ENCODE measurements around the gene EDEM3. TPM values are rescaled to one million over a fixed set of nuclear protein-coding genes. Genes with fewer than 3 reads are reported as not detected.
"Not testable (repeated sequence)": the region's sequence is repeated elsewhere in the genome, so short reads cannot be mapped to it uniquely, and the experiment has no call there.

EDEM3 gene
- total RNA-seq, 3 donors from 2014 or later = 18.0 to 20.4 (median 19.1) TPM

DNA sequence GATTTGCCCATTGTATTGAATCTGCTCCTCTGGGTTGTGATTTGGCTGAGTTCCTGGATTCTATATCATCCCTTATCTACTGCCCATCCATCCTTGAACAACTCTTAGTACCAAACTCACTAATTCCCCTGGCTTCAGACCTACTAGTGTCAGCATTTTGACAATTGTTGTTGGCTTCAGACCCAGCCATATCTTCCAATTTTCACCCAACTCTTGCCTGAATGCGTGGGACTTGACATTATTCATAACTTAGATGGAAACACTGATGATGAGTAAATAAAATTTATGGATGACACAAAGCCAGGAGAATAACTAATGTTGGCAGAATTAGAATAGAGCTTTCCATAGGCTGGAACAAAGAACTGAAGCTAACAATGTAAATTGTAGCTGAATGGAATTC is 27.3 kb upstream of the EDEM3 start:
- Mint-ChIP-seq H3K36me3 (ENCODE audit: insufficient read depth) (peaks cover 31% of the 10 kb centered on the region), H3K4me1 (ENCODE audit: low read depth) (peaks cover 1% of the 10 kb centered on the region), H3K27me3 (ENCODE audit: low read depth) (no peaks in the 10 kb centered on the region), H3K4me3 (no peak overlapping the region), H3K9me3 (peaks cover 38% of the 10 kb centered on the region)
- ATAC-seq (no peak), DNase-seq (no peak)

DNA sequence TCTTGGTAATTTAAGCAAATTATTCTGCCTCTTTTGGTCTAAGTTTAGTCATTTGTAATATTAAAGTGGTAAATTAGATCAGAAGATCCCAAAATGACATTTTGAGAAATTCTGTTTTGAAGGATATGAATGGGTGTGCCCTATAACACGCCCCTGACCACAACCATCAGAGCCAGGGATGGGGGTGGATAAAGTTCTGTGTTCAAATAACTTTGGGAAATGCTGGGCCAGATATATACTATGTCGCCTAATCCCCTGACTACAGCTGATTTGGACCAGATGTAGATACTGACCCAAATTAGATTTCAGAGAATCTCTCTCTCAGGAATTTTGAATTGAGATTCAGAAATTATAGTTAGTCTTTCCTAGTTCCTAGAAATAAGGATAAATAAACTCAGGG is 21.2 kb upstream of the EDEM3 start:
- no peaks in the 10 kb centered on the region for H3K36me3 Mint-ChIP-seq (ENCODE audit: insufficient read depth)
- ATAC-seq (no peak), DNase-seq (no peak)
- H3K4me1 Mint-ChIP-seq (ENCODE audit: low read depth) = peaks cover 1% of the 10 kb centered on the region
- peaks cover 2% of the 10 kb centered on the region for H3K27me3 Mint-ChIP-seq (ENCODE audit: low read depth)
- no peak overlapping the region for H3K4me3 Mint-ChIP-seq
- H3K9me3 Mint-ChIP-seq = no peaks in the 10 kb centered on the region

DNA sequence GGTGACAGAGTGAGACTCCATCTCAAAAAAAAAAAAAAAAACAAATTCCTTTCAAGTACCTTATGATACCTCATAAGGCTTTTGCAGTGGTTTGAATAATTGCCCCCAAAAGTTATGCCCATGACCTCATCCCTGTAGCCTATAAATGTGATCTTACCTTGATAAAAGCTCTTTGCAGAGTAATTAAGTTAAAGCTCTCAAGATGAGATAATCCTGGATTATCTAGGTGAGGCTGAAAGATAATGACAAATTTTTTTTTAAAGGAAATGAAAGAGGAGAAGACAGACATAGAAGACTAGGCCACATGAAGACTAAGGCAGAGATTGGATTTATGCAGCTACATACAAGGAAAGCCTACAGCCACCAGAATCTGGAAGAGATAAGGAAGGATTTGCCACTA is 20.7 kb upstream of the EDEM3 start:
- Mint-ChIP-seq H3K4me1 (ENCODE audit: low read depth) (peaks cover 1% of the 10 kb centered on the region), H3K9me3 (no peaks in the 10 kb centered on the region), H3K4me3 (no peak overlapping the region), H3K36me3 (ENCODE audit: insufficient read depth) (no peaks in the 10 kb centered on the region), H3K27me3 (ENCODE audit: low read depth) (peaks cover 2% of the 10 kb centered on the region)
- DNase-seq (no peak), ATAC-seq (no peak)

DNA sequence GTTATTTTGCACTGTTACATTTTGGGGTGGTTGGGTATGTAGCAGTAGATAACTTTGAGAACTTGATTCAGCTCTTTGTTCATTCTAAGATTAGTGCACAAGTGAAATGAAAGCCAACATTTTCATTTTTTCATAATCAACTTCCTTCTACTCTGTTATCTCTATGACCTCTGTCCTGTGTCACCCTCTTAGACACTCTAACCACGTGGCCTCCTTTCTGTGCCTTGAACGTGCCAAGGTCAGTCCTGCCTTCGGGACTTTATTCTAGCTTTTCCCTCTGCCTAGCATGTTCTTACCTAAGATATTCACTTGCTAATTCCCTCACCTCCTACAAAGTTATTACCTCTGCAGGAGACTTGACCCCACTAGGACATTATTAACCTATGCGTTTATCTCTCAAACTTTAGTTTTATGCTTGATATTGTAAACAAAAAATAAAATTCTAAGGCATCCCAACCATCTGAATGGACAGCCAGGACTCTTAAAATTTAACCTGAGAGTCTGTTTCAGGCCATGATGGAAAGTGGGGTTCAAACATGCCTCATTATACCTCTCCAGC is 19.2 kb upstream of the EDEM3 start:
- H3K4me1 Mint-ChIP-seq (ENCODE audit: low read depth) = peaks cover 1% of the 10 kb centered on the region
- H3K36me3 Mint-ChIP-seq (ENCODE audit: insufficient read depth) = no peaks in the 10 kb centered on the region
- no peak for DNase-seq
- no peak for ATAC-seq
- no peaks in the 10 kb centered on the region for H3K9me3 Mint-ChIP-seq
- H3K27me3 Mint-ChIP-seq (ENCODE audit: low read depth) = peaks cover 2% of the 10 kb centered on the region
- H3K4me3 Mint-ChIP-seq = no peak overlapping the region

DNA sequence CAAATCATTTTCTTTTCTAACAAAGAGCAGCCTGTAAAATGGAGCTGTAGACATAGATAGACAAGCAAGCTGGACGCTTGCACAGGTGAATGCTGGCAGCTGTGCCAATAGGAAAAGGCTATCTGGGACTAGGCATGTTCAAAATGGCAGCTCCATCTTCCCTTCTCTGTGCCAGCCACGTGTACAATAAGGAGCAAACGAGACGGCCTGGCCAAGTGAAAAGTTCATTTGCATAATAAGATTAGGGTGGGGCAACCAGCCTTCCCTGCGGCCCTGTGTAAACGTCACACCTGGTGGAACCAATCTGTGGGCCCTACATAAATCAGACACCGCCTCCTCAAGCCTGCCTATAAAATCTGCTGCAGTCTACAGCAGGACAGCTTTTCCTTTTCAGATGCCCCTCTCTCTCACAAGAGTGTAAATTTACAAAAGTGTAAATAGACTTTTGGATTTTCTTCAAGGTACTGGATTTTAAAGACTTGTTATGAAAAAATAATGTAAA is 16.6 kb upstream of the EDEM3 start:
- no peaks in the 10 kb centered on the region for H3K9me3 Mint-ChIP-seq
- no peak overlapping the region for H3K4me3 Mint-ChIP-seq
- DNase-seq (no peak), ATAC-seq (no peak)
- peaks cover 2% of the 10 kb centered on the region for H3K27me3 Mint-ChIP-seq (ENCODE audit: low read depth)
- no peaks in the 10 kb centered on the region for H3K36me3 Mint-ChIP-seq (ENCODE audit: insufficient read depth)
- H3K4me1 Mint-ChIP-seq (ENCODE audit: low read depth) = no peaks in the 10 kb centered on the region

DNA sequence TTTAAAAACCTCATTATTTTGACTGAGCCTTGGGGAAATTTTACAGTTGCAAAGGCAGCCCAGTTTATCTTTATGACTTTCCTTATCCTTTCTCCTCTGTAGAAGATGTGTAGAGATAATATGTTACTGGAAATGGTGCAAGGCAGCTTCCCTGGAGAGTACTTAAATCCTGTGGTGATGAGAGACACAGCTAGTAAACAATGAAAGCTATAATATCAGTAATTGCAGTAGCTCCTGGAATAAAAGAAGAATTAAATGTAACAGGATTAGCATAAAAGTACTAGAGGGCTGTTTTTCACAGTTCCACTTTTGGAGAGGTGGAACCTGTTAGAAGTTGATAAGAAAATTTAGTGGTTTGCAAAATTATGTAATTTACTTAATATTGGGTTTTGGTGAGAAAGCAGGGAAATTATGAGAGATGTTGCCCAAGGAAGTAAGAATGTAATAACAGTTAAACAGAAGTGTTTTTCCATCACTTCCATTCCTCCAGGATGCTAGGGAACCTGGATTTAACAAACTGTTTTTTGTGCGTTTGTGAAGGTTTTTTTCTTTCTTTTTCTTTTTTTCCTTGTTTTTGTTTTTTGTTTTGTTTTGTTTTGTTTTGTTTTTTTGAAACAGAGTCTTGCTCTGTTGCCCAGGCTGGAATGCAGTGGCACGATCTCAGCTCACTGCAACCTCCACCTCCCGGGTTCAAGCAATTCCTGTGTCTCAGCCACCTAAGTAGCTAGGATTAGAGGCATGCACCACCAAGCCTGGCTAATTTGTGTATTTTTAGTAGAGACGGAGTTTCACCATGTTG is 15.7 kb upstream of the EDEM3 start:
- ATAC-seq (no peak), DNase-seq (no peak)
- Mint-ChIP-seq H3K4me3 (no peak overlapping the region), H3K9me3 (no peaks in the 10 kb centered on the region), H3K27me3 (ENCODE audit: low read depth) (peaks cover 2% of the 10 kb centered on the region), H3K4me1 (ENCODE audit: low read depth) (no peaks in the 10 kb centered on the region), H3K36me3 (ENCODE audit: insufficient read depth) (no peaks in the 10 kb centered on the region)

DNA sequence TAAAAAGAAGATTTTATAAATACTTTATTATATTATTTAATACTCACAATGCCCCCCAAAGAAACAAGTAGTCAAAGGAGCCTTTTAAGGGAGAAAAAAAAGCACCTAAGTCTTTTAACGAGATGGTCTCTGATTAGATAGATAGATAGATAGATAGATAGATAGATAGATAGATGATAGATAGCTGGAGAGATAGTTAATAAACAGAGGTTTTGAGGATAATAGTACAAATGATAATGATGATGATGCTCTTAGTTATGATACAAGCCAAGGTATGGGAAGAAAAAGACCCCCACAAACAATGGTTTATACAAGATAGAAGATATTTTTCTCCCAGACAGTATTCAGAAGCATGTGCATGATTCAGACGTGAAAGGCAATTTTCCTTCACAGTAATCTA is 14.6 kb upstream of the EDEM3 start:
- Mint-ChIP-seq H3K4me3 (no peak overlapping the region), H3K36me3 (ENCODE audit: insufficient read depth) (no peaks in the 10 kb centered on the region), H3K9me3 (no peaks in the 10 kb centered on the region), H3K27me3 (ENCODE audit: low read depth) (peaks cover 2% of the 10 kb centered on the region), H3K4me1 (ENCODE audit: low read depth) (no peaks in the 10 kb centered on the region)
- ATAC-seq (no peak), DNase-seq (no peak)

DNA sequence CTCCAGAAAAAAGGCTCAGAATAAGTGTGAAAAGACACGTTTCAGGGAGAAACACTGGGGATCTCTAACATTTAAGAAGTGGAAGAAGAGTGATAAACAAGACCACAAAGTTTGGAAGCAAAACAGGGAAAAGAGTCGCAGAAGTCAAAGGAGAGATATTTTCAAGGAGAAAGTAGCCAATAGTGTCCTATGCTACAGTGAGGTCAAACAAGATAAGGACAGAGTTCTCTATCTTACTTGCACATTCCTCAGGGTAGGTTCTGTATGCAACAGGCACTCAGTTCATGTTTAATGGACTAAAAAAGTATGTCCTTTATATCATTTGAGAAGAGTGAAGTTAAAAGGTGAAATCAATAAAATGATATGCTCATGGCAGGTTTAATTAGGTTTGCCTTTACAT is 13.8 kb upstream of the EDEM3 start:
- no peaks in the 10 kb centered on the region for H3K36me3 Mint-ChIP-seq (ENCODE audit: insufficient read depth)
- H3K4me1 Mint-ChIP-seq (ENCODE audit: low read depth) = no peaks in the 10 kb centered on the region
- no peaks in the 10 kb centered on the region for H3K9me3 Mint-ChIP-seq
- DNase-seq (no peak), ATAC-seq (no peak)
- peaks cover 2% of the 10 kb centered on the region for H3K27me3 Mint-ChIP-seq (ENCODE audit: low read depth)
- H3K4me3 Mint-ChIP-seq = no peak overlapping the region

DNA sequence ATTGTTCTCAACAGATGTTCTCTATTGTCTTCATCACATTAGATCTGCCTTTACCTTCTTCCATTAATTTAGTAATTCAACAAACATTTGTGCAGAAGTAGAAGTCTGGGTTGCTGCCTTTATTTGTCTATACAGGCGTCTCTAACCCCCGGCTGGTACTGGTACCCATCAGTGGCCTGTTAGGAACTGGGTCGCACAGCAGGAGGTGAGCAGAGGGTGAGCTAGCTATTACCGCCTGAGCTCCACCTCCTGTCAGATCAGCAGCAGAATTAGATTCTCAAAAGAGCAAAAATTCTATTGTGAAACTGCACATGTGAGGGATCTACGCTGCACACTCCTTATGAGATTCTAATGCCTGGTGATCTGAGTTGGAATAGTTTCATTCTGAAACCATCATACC is 12.9 kb upstream of the EDEM3 start:
- no peaks in the 10 kb centered on the region for H3K9me3 Mint-ChIP-seq
- no peak overlapping the region for H3K4me3 Mint-ChIP-seq
- H3K27me3 Mint-ChIP-seq (ENCODE audit: low read depth) = peaks cover 2% of the 10 kb centered on the region
- DNase-seq (no peak), ATAC-seq (no peak)
- no peaks in the 10 kb centered on the region for H3K36me3 Mint-ChIP-seq (ENCODE audit: insufficient read depth)
- H3K4me1 Mint-ChIP-seq (ENCODE audit: low read depth) = no peaks in the 10 kb centered on the region

DNA sequence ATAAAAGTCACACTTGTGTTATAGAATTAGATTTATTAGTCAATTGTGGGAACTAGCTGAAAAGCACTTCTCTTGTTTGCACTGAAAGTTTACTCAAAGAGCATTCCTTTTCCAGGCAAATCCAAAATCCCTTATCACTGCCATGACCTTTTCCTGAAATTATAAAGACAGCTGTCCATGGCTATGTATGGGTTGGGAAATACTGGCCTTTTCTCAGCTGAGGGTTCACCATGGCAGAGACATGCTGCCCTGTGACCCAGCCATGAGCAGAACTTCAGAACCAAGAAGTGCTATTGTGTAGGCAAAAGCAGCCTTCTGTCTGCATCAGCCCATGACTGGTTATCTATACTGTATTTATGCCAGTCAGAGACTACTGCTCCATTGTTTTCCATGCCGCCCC is 9.8 kb upstream of the EDEM3 start:
- Mint-ChIP-seq H3K9me3 (no peaks in the 10 kb centered on the region), H3K36me3 (ENCODE audit: insufficient read depth) (no peaks in the 10 kb centered on the region), H3K27me3 (ENCODE audit: low read depth) (no peaks in the 10 kb centered on the region), H3K4me1 (ENCODE audit: low read depth) (no peaks in the 10 kb centered on the region), H3K4me3 (no peak overlapping the region)
- DNase-seq = no peak
- ATAC-seq = no peak

DNA sequence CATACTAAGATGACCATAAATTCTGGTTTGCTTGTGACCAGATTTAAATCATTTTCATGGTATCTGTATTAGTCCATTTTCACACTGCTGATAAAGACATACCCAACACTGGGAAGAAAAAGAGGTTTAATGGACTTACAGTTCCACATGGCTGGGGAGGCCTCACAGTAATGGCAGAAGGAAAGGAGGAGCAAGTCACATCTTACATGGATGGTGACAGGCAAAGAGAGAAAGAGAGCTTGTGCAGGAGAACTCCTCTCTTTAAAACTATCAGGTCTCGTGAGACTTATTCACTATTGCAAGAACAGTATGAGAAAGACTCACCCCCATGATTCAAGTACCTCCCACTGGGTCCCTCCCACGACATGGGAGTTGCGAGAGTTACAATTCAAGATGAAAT is 8.9 kb upstream of the EDEM3 start:
- not testable (repeated sequence) for H3K4me1 Mint-ChIP-seq (ENCODE audit: low read depth); H3K9me3 Mint-ChIP-seq; ATAC-seq; DNase-seq; H3K27me3 Mint-ChIP-seq (ENCODE audit: low read depth); H3K36me3 Mint-ChIP-seq (ENCODE audit: insufficient read depth); H3K4me3 Mint-ChIP-seq

DNA sequence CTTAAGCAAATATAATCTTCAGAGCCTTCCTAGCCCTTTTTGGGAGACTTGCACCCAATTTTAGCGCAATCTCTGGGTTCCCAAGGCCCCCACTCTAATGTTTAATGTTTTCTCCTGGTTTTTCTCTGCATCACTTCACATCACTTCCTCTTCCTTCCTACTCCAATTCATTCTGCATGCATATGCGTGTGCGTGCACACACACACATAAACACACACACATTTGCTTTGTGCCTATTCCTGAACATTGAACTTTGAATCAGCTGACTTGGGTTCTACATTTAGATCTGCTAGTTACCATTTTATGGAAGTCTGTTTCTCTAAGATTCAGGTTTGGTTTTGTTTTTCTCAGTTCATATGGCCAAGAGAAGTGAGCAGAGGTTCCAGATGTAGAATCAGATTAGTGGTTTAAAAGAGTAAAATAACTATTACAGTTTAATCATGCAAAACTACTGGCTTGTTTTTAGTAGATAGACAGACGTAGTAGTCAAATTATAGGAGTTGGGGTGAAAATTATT is 7.4 kb upstream of the EDEM3 start:
- no peak for DNase-seq
- Mint-ChIP-seq H3K27me3 (ENCODE audit: low read depth) (peaks cover under 1% of the 10 kb centered on the region), H3K36me3 (ENCODE audit: insufficient read depth) (no peaks in the 10 kb centered on the region), H3K4me1 (ENCODE audit: low read depth) (peaks cover under 1% of the 10 kb centered on the region), H3K9me3 (no peaks in the 10 kb centered on the region), H3K4me3 (no peak overlapping the region)
- ATAC-seq = no peak

DNA sequence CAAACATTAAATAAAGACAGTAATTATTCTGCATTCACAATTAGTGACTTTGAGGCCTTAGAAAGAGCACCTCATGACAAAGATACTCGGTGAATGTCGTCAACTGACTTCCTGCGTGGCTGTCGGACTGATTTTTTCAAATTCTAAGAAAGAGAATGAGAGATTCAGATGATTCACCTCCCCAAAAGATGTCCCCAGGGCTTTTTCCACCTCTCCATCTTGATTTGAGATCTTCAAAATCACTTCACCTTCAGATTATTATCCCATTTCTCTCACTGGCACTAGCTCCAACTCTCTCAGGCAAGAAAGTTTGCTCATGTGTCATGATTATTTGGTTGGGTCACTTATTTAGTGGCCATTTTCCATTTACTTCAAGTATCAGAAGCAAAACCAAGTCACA is 5.0 kb upstream of the EDEM3 start:
- peaks cover 15% of the 10 kb centered on the region for H3K4me1 Mint-ChIP-seq (ENCODE audit: low read depth)
- H3K27me3 Mint-ChIP-seq (ENCODE audit: low read depth) = peaks cover 2% of the 10 kb centered on the region
- no peak for DNase-seq
- H3K36me3 Mint-ChIP-seq (ENCODE audit: insufficient read depth) = no peaks in the 10 kb centered on the region
- no peak for ATAC-seq
- H3K4me3 Mint-ChIP-seq = no peak overlapping the region
- no peaks in the 10 kb centered on the region for H3K9me3 Mint-ChIP-seq

DNA sequence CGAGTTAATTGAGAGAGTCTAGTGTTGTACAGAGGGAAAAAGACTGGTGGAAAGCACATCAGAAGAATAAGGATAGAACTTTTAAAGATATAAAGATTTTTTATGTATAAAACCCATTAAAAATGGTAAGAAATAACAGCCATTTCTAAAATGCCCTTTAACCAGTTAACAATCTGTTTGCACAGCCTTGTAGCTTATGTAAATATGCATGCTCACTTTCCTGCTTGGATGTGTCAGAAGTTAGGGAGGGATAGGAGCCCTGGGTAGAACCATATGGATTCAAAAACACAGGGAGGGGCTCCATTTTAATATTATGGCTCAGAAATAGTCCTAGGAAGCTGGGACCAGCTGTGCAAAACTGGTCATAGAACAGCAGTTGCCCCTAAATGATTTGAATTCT is 4.5 kb upstream of the EDEM3 start:
- Mint-ChIP-seq H3K27me3 (ENCODE audit: low read depth) (peaks cover 2% of the 10 kb centered on the region), H3K4me1 (ENCODE audit: low read depth) (peaks cover 15% of the 10 kb centered on the region), H3K4me3 (no peak overlapping the region), H3K9me3 (no peaks in the 10 kb centered on the region), H3K36me3 (ENCODE audit: insufficient read depth) (no peaks in the 10 kb centered on the region)
- DNase-seq (no peak), ATAC-seq (no peak)

DNA sequence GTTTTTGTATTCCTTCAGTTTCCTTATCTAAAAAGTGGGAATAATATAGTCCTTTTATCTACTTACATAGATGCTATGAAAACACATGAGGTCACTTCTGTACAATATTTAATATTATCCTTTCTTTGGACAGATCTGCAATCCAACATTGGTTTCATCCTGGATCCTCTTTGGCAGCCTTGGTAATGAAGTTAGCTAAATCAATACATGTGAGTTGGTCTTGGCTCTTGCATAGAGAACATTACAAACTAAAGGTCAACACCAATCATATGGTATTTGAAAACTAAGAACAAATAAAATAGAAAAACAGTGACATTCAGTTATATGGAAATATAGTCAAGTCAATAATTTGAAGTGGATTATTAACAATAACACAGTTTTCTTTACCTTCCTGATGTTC is 3.2 kb upstream of the EDEM3 start:
- H3K27me3 Mint-ChIP-seq (ENCODE audit: low read depth) = peaks cover 2% of the 10 kb centered on the region
- no peak overlapping the region for H3K4me3 Mint-ChIP-seq
- H3K4me1 Mint-ChIP-seq (ENCODE audit: low read depth) = peaks cover 26% of the 10 kb centered on the region
- H3K9me3 Mint-ChIP-seq = no peaks in the 10 kb centered on the region
- peaks cover 2% of the 10 kb centered on the region for H3K36me3 Mint-ChIP-seq (ENCODE audit: insufficient read depth)
- DNase-seq (no peak), ATAC-seq (no peak)

Data from activated T-cell treated with anti-CD3 and anti-CD28 coated beads, Interleukin-2, amount 50 U/mL, for 4 hours (primary cell).